SK-N-SH (cell line): ENCODE data around the gene PPM1L.

ENCODE experiments used
- CHD2 ChIP-seq: fragments of 150-350 bp; IDR thresholded peaks from 2 replicates; pipeline ENCODE4 v1.6.1; 2018; ENCODE audit warnings: low read length; ENCODE audit not compliant: partially characterized antibody
- CTCF ChIP-seq: fragments of 200-600 bp; sonication (generic); IDR thresholded peaks from 2 replicates; pipeline ENCODE4 v1.6.1; 2017; ENCODE audit warnings: antibody characterized with exemption, mild to moderate bottlenecking, moderate library complexity
- EP300 ChIP-seq, 2 experiments: IDR thresholded peaks; 2 replicates each; pipeline versions ENCODE4 v1.4.0 to v1.6.1; 2012; ENCODE audit warnings: borderline replicate concordance in 1 of 2, low read depth in 1 of 2, low read length in 1 of 2
- EZH2phosphoT487 ChIP-seq: fragments of 200-600 bp; sonication (generic); IDR thresholded peaks from 2 replicates; pipeline ENCODE4 v1.6.1; 2017; ENCODE audit warnings: low read depth, mixed run types, mild to moderate bottlenecking, antibody characterized with exemption, moderate library complexity, borderline replicate concordance
- GATA2 ChIP-seq: sonication (generic); formaldehyde crosslinking; IDR thresholded peaks from 2 replicates; pipeline ENCODE4 v1.5.0; 2020; ENCODE audit warnings: mild to moderate bottlenecking, missing genetic modification reagents
- MAX ChIP-seq: IDR thresholded peaks from 2 replicates; pipeline ENCODE4 v1.4.0; 2012; ENCODE audit warnings: low read depth
- RAD21 ChIP-seq: IDR thresholded peaks from 2 replicates; pipeline ENCODE4 v1.6.1; 2012; ENCODE audit warnings: mild to moderate bottlenecking, low read length
- SIN3A ChIP-seq: IDR thresholded peaks from 2 replicates; pipeline ENCODE4 v1.6.1; 2012; ENCODE audit warnings: low read depth, mild to moderate bottlenecking, low read length, moderate library complexity, borderline replicate concordance
- TAF1 ChIP-seq: IDR thresholded peaks from 2 replicates; pipeline ENCODE4 v1.6.1; 2012; ENCODE audit warnings: low read depth, mild to moderate bottlenecking, low read length, moderate library complexity, borderline replicate concordance
- TCF12 ChIP-seq: IDR thresholded peaks from 2 replicates; pipeline ENCODE4 v1.4.0; 2012
- TEAD4 ChIP-seq: IDR thresholded peaks from 2 replicates; pipeline ENCODE4 v1.4.0; 2012; ENCODE audit warnings: mild to moderate bottlenecking, borderline replicate concordance; ENCODE audit not compliant: insufficient read depth

GRCh38 chr3:160773722-160774121 is 17.7 kb downstream of the PPM1L start:
- no peak for TF ChIP-seq CTCF
- no peak for TF ChIP-seq EZH2phosphoT487
- TF ChIP-seq MAX = no peak
- no peak for TF ChIP-seq SIN3A
- TF ChIP-seq RAD21 = no peak
- TF ChIP-seq TAF1 = no peak
- no peak for TF ChIP-seq EP300 (IDR thresholded peaks at IDR 0.05; ENCODE audit: borderline replicate concordance in 1 of 2, low read depth in 1 of 2, low read length in 1 of 2)
- TF ChIP-seq TEAD4 = no peak
- TF ChIP-seq TCF12 = no peak
- TF ChIP-seq GATA2 (CRISPR knock-in tag) = no peak
- no peak for TF ChIP-seq CHD2
